ENCODE data around the gene MEFV. TPM values are rescaled to one million over a fixed set of nuclear protein-coding genes. Genes with fewer than 3 reads are reported as not detected.

MEFV gene
- total and polyA plus RNA-seq, 2 donors (not counting 1 experiment from before 2014, with no cell fraction given) = 0.24 to 0.25 TPM

GRCh38 chr16:3194792-3195191 lies 61.6 kb downstream of the MEFV start:
- Histone ChIP-seq H2AFZ (ENCODE audit: insufficient read depth, low read depth, low read length, poor library complexity, severe bottlenecking) (no peak overlapping the region), H3K36me3 (replicated peaks in 1 of 2; ENCODE audit: control extremely low read depth in 1 of 2, control insufficient read depth in 1 of 2, extremely low read depth in 1 of 2, insufficient read depth in 2 of 2, low read length in 1 of 2) (no peaks in the 10 kb centered on the region), H3K27me3 (replicated peaks in 1 of 4; ENCODE audit: control extremely low read depth in 1 of 4, control insufficient read depth in 3 of 4, insufficient read depth in 4 of 4, low read length in 3 of 4) (peaks cover 0 to 66% (median 46%) of the 10 kb centered on the region in 4 experiments), H3K4me2 (replicated peaks; ENCODE audit: low read depth, low read length, poor library complexity, severe bottlenecking) (no peak overlapping the region), H3K9me3 (ENCODE audit: control extremely low read depth in 1 of 3, control insufficient read depth in 2 of 3, insufficient read depth in 1 of 3, low read length in 2 of 3) (peaks cover 0 to 49% (median 6%) of the 10 kb centered on the region in 3 donors), H3K4me3 (ENCODE audit: control extremely low read depth in 1 of 5, extremely low read depth in 1 of 5, insufficient read depth in 1 of 5, low read depth in 2 of 5, low read length in 4 of 5) (no peak overlapping the region), H4K20me1 (ENCODE audit: control insufficient read depth, insufficient read depth, low read length, poor library complexity, severe bottlenecking) (no peaks in the 10 kb centered on the region), H3K27ac (ENCODE audit: low read length in 2 of 2) (no peak overlapping the region), H3K9ac (ENCODE audit: low read length) (no peak overlapping the region), H3K79me2 (ENCODE audit: control insufficient read depth, insufficient read depth, low read length) (no peaks in the 10 kb centered on the region), H3K4me1 (ENCODE audit: control insufficient read depth in 2 of 2, insufficient read depth in 2 of 2, low read length in 2 of 2) (peaks cover 8 to 11% of the 10 kb centered on the region in 2 donors)
- WGBS (ENCODE audit: insufficient coverage) = 90% methylated on average over 19 of the region's 20 CpGs
- CTCF ChIA-PET = no interaction called here
- H3K27me3 Mint-ChIP-seq = peaks cover 53% of the 10 kb centered on the region
- peaks cover 13% of the 10 kb centered on the region for H3K4me1 Mint-ChIP-seq
- DNase-seq (no peak), ATAC-seq (ENCODE audit: low read depth) (no peak)
- no peak overlapping the region for H3K27ac Mint-ChIP-seq
- H3K4me3 Mint-ChIP-seq = no peak overlapping the region
- POLR2A ChIA-PET = no interaction called here
- TF ChIP-seq CTCF (IDR thresholded peaks at IDR 0.05) (no peak), EZH2 (IDR thresholded peaks at IDR 0.05; ENCODE audit: borderline replicate concordance, insufficient read depth, low read depth, low read length, poor library complexity, severe bottlenecking) (no peak)
- intact Hi-C loops (cut with micrococcal nuclease) = no loop called here
- no peaks in the 10 kb centered on the region for H3K9me3 Mint-ChIP-seq (ENCODE audit: insufficient read depth)

- Histone ChIP-seq H3K9me3 (ENCODE audit: control extremely low read depth in 1 of 3, control insufficient read depth in 2 of 3, insufficient read depth in 1 of 3, low read length in 2 of 3) (peaks cover 0 to 62% (median 9%) of the 10 kb centered on the region in 3 donors), H3K4me2 (replicated peaks; ENCODE audit: low read depth, low read length, poor library complexity, severe bottlenecking) (no peak overlapping the region), H4K20me1 (ENCODE audit: control insufficient read depth, insufficient read depth, low read length, poor library complexity, severe bottlenecking) (no peaks in the 10 kb centered on the region), H3K4me3 (ENCODE audit: control extremely low read depth in 1 of 5, extremely low read depth in 1 of 5, insufficient read depth in 1 of 5, low read depth in 2 of 5, low read length in 4 of 5) (no peak overlapping the region), H3K27ac (ENCODE audit: low read length in 2 of 2) (no peak overlapping the region), H3K4me1 (ENCODE audit: control insufficient read depth in 2 of 2, insufficient read depth in 2 of 2, low read length in 2 of 2) (peaks cover 20 to 23% of the 10 kb centered on the region in 2 donors), H3K36me3 (replicated peaks in 1 of 2; ENCODE audit: control extremely low read depth in 1 of 2, control insufficient read depth in 1 of 2, extremely low read depth in 1 of 2, insufficient read depth in 2 of 2, low read length in 1 of 2) (no peaks in the 10 kb centered on the region), H3K9ac (ENCODE audit: low read length) (no peak overlapping the region), H3K27me3 (replicated peaks in 1 of 4; ENCODE audit: control extremely low read depth in 1 of 4, control insufficient read depth in 3 of 4, insufficient read depth in 4 of 4, low read length in 3 of 4) (peaks cover 0 to 79% (median 54%) of the 10 kb centered on the region in 4 experiments), H2AFZ (ENCODE audit: insufficient read depth, low read depth, low read length, poor library complexity, severe bottlenecking) (no peak overlapping the region), H3K79me2 (ENCODE audit: control insufficient read depth, insufficient read depth, low read length) (no peaks in the 10 kb centered on the region)
- no peak for ATAC-seq (ENCODE audit: low read depth)
- CTCF ChIA-PET = no interaction called here
- no peak overlapping the region for H3K4me3 Mint-ChIP-seq
- DNase-seq = no peak
- TF ChIP-seq CTCF (IDR thresholded peaks at IDR 0.05) (no peak), EZH2 (IDR thresholded peaks at IDR 0.05; ENCODE audit: borderline replicate concordance, insufficient read depth, low read depth, low read length, poor library complexity, severe bottlenecking) (no peak)
- H3K27ac Mint-ChIP-seq = no peak overlapping the region
- H3K9me3 Mint-ChIP-seq (ENCODE audit: insufficient read depth) = no peaks in the 10 kb centered on the region
- H3K4me1 Mint-ChIP-seq = peaks cover 26% of the 10 kb centered on the region
- H3K27me3 Mint-ChIP-seq = peaks cover 60% of the 10 kb centered on the region
- POLR2A ChIA-PET = no interaction called here
- intact Hi-C loops (cut with micrococcal nuclease) = no loop called here
- 73% methylated on average over 42 of the region's 49 CpGs for WGBS (ENCODE audit: insufficient coverage)
Measured at GRCh38 chr16:3193221-3194212, 62.9 kb downstream of the MEFV start.

All from B cell (primary cell).